AG04450 (cell line): ENCODE data around the gene CDPF1. TPM values are rescaled to one million over a fixed set of nuclear protein-coding genes. Genes with fewer than 3 reads are reported as not detected.

Experiments
- CTCF ChIA-PET: fragments of 300-600, 350-600 bp; formaldehyde crosslinking; extraction: SDS; loops from one replicate; lab custom pipeline; 2022; ENCODE audit warnings: antibody characterized with exemption, inconsistent platforms; lab: Charles Lee
- POLR2A ChIA-PET: fragments of 350-600 bp; formaldehyde crosslinking; extraction: SDS; loops from one replicate; lab custom pipeline; 2021; ENCODE audit warnings: antibody characterized with exemption, inconsistent platforms; lab: Yijun Ruan, JAX
- DNase-seq: peaks from one replicate; pipeline ENCODE4 v3.0.0-alpha.2; 2011; ENCODE audit warnings: low read depth, low spot score
- H3K27ac ChIP-seq: one replicate; pipeline ENCODE4 v1.5.1; 2012; ENCODE audit warnings: low read depth, low read length, control low read depth
- H3K27me3 ChIP-seq: one replicate; pipeline ENCODE4 v1.6.0; 2012; ENCODE audit warnings: low read length; ENCODE audit not compliant: control insufficient read depth, insufficient read depth
- H3K4me3 ChIP-seq: 2 replicates; pipeline ENCODE4 v1.5.1; 2011; ENCODE audit warnings: mild to moderate bottlenecking, low read depth, low read length, control low read depth
- H3K9me3 ChIP-seq: 2 replicates; pipeline ENCODE4 v1.5.1; 2012; ENCODE audit warnings: low read length; ENCODE audit not compliant: control insufficient read depth, insufficient read depth
- CTCF ChIP-seq: IDR thresholded peaks from 2 replicates; pipeline ENCODE4 v1.5.1; 2011; ENCODE audit warnings: low read depth, low read length, control low read depth, inconsistent platforms
- polyA plus RNA-seq: library from polyadenylated mRNA; depleted of rRNA; stranded (reverse); fragments of >200 nt; gene quantifications from 2 replicates; pipeline ENCODE4 v1.2.3, GENCODE V29; 2011

Gene CDPF1
- polyA plus RNA-seq, 1 experiment: 7.7 TPM

GRCh38 chr22:46287873-46288751 is 38.0 kb upstream of the CDPF1 start:
- no peaks in the 10 kb centered on the region for H3K27me3 ChIP-seq
- ChIA-PET CTCF (no interaction called here), POLR2A (no interaction called here)
- no peak for TF ChIP-seq CTCF
- H3K4me3 ChIP-seq: no peak overlapping the region
- H3K9me3 ChIP-seq: peaks cover 10% of the 10 kb centered on the region
- DNase-seq: no peak
- no peak overlapping the region for H3K27ac ChIP-seq

- peaks cover 7% of the 10 kb centered on the region for H3K9me3 ChIP-seq
- ChIA-PET CTCF (no interaction called here), POLR2A (no interaction called here)
- no peak for TF ChIP-seq CTCF
- DNase-seq: no peak
- H3K4me3 ChIP-seq: no peak overlapping the region
- no peaks in the 10 kb centered on the region for H3K27me3 ChIP-seq
- no peak overlapping the region for H3K27ac ChIP-seq
Observed at GRCh38 chr22:46286941-46287872, 37.1 kb upstream of the CDPF1 start.

- ChIA-PET CTCF (no interaction called here), POLR2A (interaction anchor here (1.0 kb wide), 1 partner anchor 18 kb away, joined by 3 read pairs; the partner anchor contains the start of gene TTC38)
- Histone ChIP-seq H3K27me3 (no peaks in the 10 kb centered on the region), H3K9me3 (no peaks in the 10 kb centered on the region; the same call in 1 of the 2 replicates), H3K4me3 (no peak overlapping the region), H3K27ac (no peak overlapping the region)
- DNase-seq: no peak
- no peak for TF ChIP-seq CTCF
Observed at GRCh38 chr22:46286006-46286405, 35.9 kb upstream of the CDPF1 start.

GRCh38 chr22:46281866-46282678 is 32.0 kb upstream of the CDPF1 start:
- Histone ChIP-seq H3K27me3 (no peaks in the 10 kb centered on the region), H3K27ac (no peak overlapping the region), H3K9me3 (no peaks in the 10 kb centered on the region), H3K4me3 (no peak overlapping the region)
- no peak for TF ChIP-seq CTCF
- no peak for DNase-seq
- POLR2A ChIA-PET: no interaction called here
- CTCF ChIA-PET: no interaction called here
